HG03469 (cell line): ENCODE measurements around the gene DNA2.
"Not testable (repeated sequence)": the region's sequence is repeated elsewhere in the genome, so short reads cannot be mapped to it uniquely, and the experiment has no call there.

Experiments used
- ATAC-seq: cut with Tn5 transposase; IDR thresholded peaks from one replicate; pipeline ENCODE4 v1.9.1; 2021; ENCODE audit warnings: mild to moderate bottlenecking, moderate library complexity, moderate number of reproducible peaks; ENCODE audit not compliant: unreplicated experiment

Gene DNA2

DNA sequence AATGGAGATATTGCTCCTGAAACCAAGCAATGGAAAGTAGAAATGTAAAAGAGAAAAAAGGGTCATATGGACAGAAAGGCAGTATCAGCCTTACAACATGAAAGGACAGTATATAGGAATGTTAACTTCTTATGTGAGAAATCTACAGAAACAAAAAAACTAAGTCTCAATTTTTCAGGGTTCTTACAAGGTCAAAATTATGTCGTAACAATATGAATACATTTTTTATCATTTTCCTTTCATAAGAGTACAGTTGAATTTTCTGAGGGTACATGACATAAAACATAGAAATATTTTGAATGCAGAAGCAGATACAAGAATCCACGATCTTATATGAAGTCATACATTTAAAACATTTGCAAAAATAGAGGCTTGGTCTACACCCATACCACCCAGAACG is 10.7 kb downstream of the DNA2 start:
- ATAC-seq: no peak

DNA sequence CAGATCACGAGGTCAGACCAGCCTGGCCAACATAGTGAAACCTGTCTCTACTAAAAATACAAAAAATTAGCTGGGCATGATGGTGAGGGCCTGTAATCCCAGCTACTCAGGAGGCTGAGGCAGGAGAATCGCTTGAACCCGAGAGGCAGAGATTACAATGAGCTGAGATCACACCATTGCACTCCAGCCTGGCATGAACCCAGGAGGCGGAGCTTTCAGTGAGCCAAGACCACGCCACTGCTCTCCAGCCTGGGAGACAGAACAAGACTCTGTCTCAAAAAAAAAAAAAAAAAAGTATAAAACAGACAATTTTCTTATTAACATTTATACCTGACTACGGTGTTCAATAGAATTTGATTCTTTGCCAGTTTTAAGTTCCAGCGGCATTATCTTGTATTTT is 22.1 kb downstream of the DNA2 start:
- not testable (repeated sequence) for ATAC-seq

DNA sequence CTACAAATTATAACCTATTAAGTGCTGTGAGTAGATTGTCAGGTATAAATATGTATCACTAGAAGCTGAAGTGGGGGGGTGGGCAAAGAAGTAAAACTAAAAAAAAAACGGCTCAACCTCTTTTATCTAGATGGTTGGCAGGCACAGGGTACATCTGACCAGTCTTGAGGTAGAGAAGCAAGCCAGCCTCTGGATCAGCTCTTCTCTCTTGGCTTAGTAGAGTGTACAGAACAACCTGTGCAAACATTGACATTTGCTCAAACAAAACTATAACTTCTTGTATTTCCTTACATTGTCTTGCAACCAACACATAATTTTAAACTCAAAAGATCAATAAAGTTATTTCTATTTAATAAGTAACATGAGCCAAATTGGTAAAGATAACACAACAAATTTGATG is 25.6 kb downstream of the DNA2 start:
- ATAC-seq: no peak

DNA sequence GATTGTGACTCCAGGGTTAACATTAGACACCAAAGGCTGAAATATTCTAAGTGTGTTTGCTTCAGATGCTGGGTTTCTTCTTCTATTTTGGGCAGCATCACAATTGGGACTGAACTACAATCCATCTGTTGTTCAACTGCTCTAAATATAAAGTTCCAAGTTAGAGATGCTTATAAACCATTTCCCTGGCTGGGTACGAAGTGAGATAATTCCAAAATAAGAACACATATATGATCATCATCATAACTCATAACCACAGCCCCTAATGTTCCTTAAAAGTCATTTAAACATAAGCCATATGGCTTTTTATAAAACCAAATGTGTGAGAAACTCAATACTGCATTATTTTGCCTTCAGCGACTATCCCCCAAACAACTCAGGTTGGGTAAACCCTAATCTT is 28.8 kb downstream of the DNA2 start:
- ATAC-seq: no peak

DNA sequence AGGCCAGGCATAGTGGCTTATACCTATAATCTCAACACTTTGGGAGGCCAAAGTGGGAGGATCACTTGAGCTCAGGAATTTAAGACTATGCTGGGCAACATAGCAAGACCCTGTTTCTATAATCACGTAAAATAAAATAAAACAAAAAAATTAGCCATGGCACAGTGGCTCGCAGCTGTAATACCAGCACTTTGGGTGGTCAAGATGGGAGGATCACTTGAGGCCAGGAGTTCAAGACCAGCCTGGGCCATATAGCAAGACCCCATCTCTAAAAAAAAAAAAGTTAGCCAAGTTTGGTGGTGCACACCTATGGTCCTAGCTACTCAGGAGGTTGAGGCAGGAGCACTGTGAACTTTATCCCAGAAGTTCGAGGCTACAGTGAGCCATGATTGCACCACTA is 30.9 kb downstream of the DNA2 start:
- ATAC-seq: no peak

DNA sequence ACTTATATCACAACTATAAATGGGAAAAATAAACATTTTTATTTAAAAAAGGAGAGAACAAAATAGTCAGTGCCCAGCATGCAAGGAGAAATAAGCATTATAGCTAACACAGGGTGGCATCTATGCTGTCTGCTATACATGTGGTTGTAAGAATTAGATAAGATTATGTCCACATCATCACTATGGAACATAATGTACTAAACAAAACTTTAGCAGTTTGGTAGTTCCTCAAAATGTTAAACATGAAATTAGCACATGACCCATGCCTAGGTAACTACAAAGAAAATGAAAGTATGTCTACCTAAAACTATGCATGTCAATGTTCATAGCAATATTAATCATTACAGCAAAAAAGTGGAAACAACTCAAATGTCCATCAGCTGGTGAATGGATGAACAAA is 36.0 kb downstream of the DNA2 start:
- ATAC-seq: no peak

DNA sequence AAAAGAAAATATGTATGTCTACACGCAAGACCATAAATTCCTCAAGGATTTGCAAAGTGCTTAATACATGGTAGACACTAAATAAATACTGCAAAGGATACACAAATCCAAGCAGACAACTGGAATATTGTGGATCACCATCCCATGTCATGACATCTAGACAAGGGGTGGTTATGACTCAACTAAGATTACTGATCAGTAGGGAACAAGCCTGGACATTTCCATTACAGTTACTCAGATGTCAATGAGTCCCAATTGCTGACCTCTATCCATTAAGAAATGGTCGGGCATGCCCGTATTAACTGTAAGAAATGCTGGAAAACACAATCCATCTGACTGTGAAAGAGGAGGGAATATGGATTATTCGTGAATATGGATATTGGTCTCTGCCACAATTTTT is 37.1 kb downstream of the DNA2 start:
- ATAC-seq: no peak

DNA sequence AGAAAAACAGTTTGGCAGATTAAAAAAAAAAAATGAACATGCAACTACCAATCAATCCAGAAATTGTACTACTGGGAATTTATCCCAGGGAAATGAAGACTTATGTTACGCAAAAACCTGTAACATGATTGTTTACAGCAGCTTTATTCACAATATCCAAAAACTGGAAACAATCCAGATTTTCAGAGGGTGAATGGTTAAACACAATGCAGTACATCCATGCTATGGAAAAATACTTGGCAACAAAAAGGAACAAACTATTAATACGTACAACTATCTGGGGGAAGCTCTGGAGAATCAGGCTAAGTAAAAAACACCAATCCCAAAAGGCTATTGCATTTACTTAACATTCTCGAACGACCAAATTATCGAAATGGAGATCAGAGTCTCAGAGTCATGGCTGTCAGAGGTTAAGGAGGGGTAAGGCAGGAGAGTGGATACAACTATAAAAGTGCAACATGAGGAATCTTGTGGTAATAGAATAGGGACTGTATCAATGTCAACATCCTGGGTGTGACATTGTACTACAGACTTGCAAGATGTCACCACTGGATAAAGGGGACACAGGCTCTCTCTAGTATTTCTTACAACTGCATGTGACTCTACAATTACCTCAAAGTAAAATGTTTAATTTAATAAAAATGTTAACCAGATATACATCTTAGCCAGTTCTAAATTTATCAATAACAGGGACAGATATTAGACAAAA is 43.2 kb downstream of the DNA2 start:
- ATAC-seq: no peak

DNA sequence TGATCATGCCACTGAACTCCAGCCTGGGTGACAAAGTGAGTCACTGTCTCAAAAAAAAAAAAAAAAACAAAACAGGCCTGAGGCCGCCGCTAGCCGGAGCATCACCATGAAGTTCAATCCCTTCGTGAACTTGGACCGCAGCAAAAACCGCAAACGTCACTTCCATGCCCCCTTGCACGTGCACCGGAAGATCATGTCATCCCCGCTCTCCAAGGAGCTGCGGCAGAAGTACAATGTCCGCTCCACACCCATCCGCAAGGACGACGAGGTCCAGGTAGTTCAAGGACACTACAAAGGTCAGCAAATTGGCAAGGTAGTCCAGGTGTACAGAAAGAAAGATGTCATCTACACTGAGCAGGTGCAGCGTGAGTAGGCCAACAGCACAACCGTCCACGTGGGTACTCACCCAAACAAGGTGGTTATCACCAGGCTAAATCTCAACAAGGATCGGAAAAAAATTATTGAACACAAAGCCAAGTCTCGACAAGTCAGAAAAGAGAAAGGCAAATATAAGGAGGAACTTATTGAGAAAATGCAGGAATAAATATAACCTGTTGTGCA is 47.2 kb downstream of the DNA2 start:
- no peak for ATAC-seq

DNA sequence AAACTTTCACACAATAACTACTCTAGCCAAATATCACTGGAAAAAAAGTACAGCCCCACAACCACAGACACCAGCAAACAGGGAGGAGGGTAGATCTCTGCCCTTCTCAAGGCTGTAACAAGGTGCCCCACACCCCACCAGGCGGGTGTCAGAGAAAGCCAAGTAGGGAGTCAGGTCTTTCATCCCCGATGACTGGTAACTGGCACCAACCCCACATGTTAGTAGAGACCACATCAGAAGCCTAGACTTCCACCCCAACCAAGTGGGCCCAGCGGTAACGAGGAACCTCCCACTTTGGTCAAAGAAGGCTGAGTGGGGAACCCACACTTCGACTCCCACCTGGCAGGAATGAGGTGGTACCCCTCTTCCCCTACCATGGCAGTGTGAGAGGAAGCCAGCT is 48.3 kb downstream of the DNA2 start:
- no peak for ATAC-seq

DNA sequence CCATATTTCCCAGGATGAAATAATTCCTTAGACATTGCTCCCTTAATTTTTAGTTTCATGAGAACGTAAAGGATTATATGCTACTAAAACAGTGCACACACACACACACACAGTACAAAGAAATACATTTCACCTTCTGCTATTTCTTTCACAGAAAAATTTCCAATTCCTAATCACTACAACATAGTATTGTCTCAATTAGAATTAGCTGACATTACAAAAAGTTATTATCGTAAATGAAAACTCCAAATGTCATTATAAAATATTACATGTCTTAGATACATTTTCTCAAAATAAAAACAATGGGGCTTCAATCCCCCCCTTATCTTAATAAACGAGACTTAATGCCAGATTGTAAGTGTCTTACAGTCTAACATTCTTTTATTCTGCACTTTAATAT is 52.4 kb downstream of the DNA2 start:
- no peak for ATAC-seq

DNA sequence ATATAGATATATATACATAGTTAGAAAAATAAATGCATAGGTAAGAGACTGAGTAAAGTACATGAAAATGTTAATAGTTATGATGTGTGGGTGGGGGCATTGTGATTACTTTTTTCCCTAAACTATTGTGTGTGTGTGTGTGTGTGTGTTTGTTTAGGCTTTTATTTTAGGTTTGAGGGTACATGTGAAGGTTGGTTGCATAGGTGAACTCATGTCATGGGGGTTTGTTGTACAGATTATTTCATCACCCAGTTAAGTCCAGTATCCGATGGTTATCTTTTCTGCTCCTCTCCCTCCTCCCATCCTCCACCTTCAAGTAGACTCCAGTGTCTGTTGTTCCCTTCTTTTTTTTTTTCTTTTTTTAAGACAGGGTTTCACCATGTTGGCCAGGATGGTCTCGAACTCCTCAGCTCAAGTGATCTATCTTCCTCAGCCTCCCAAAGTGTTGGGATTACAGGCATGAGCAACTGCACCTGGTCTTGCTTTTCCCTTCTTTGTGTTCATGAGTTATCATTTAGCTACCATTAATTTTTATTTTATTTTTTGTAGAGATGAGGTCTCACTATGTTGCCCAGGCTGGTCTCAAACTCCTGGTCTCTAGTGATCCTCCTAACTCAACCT is 62.8 kb downstream of the DNA2 start:
- no peak for ATAC-seq

DNA sequence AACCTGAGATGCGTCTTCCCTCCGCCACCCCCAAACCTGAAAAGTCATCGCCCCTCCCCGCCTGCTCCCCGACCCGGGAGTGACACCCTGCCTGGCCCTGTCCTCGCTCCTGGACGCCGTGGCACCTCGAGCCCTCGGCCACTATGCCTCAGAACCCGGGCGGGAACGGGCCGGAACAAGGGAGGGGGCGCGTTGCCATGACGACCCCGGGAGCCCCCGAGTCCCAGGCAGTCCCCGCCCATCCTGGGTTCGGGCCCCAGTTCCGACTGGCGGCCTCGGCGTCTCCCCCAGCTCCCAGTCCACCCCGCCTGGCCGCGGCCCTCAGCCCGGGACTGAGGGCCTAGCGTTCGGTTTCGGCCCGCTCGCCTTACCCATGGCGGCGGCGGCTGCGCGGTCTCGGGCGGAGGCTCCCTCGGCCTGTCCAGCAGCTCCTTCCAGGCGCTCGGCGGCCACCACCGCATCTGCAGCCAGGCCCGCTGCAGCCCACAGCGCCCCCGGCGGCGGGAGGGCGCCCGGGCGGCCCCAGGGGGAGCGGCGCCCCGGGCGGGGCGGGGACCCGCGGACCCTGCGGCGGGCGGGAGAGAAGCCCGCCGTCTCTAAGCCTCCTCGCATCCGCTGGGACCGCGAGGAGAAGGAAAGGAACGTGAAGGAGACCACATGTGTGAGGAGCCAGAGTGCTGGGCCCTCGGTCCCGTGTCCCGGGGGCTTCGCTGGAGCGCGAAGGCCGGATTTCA is 64.8 kb downstream of the DNA2 start, which contains the start of gene RUFY2:
Gene RUFY2, minus strand, starts transcription at position 463 of the 734 bp plus-strand sequence. Its CDS starts 88 bp downstream, at position 375.
- peak; percentile 89 for ATAC-seq

DNA sequence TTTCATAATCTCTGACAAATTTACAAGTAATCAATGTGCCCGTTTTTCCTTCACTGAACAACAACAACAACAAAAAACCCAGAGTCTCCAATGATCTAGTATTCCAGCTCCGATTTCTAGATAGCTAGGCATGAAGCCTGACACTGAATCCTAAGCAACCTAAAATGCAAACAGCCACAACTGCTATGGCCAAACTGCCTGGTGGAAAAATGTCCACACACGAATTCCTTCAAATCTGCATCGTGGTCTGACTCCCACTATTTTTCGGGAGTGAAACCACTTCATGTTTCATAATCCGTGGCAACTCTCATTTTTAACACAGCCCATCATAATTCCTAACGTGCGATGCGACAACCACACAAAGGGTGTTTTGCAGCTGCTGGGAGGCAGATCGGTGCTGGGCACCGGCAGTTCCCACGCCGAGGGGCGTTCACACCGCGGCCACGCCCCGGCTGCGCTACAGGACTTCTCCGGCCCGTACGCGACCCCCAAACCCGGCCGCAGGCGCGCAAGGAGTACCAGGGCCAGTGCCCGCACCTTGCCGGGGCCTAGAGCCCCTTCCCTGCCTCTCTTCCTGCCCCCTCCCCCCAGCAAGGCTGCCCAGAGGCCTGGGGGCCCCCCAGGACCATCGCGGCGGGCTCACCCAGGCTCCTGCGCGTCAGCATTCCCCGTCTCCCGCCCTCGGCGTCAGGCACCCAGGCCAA is 65.5 kb downstream of the DNA2 start:
- ATAC-seq: no peak

DNA sequence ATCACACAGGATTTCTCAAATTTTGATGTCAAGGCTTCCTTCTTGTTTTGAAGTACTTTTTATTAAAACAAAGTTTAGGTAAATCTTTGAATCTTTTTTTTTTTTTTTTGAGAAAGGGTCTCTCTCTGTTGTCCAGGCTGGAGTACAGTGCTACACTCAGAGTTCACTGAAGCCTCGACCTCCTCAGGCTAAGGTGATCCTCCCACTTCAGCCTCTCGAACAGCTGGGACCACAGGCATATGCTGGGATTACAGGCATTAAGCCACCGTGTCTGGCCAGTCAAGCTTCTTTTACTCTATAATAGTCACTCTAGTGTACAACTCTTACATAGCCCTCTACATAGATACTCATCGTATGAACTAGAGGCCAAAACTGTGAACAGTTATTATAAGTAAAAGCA is 68.1 kb downstream of the DNA2 start:
- ATAC-seq: no peak

DNA sequence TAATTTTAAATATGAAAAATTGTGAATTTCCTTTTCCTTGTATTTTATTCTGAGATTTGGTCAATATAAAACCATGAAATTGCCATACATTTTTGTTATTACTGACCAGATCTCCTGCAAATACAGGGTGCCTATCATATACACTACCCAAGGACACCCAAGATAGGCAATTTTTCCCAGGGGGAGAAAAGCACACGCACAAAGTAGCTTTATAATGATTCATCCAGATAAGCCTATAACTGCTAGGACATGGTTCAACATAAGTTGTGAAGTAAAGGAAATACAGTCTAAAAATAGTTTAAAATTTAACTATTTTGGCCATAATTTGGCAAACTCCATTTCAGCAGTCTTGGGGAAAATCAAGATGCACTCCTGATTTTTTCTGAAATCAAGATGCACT is 69.5 kb downstream of the DNA2 start:
- no peak for ATAC-seq

DNA sequence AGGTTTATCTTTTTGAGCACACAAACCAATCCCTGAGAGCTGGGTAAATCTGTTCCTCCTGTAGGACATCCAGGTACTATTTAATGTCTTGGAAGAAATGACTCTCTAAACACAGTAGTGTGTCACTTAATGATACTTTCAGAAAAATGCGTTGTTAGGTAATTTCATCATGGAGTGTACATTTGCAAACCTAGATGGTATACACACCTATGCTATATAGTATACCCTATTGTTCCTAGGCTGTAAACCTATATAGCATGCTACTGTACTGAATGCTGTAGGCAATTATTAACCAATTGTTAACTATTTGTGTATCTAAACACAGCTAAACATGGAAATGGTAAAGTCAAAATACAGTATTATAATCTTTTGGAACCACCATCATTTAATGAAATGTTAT is 74.8 kb downstream of the DNA2 start:
- no peak for ATAC-seq

DNA sequence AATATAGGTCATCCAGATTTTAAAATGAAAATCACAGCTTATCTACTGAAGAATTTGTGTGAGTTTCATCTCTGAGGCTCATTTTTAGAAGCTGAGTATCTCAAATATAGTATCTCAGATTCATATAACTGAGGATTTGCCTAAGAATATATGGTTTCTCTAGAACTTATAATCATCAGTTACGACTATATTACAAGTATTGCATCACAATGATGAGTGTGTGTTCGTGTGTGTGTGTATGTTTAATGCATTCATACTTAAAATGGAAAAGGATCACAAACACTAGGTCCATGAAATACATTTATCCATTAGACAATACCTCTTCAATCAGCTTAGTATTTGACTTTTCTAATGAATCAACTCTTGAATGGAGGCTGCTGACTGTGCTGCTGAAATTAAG is 86.0 kb downstream of the DNA2 start:
- no peak for ATAC-seq

DNA sequence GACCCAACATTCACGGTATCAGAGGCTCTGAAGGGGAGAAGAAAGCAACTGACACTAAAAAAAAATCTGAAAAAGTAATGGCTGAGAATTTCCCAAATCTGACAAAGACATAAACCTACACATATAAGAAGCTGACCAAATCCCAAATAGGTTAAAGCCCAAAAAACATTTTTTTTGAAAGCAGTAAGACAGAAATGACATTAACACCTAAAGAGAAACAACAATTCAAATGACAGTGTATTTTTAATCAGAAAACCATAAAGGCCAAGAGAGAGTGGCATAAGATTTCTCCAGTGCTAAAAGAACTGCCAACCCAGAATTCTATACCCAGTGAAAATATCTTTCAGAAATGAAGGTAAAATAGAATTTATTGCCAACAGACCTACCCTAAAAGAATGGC is 100.2 kb downstream of the DNA2 start:
- no peak for ATAC-seq

DNA sequence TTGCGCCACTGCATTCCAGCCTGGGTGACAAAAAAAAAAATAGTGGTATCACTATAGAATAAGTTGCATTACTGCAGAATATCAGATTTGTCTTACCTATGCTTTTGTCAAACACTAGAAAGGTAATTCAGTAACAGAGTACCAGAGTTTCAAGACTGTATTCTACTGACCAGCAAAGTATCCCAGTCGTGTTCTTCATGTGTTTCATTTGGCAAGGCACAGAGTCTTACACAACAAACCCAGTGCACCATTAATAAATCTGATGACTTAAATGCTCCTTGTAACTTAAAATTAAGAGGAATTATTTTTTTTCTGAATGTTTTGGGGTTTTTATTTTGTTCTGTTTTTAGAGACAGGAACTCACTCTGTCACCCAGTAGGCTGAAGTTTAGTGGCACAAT is 104.7 kb downstream of the DNA2 start:
- no peak for ATAC-seq

DNA sequence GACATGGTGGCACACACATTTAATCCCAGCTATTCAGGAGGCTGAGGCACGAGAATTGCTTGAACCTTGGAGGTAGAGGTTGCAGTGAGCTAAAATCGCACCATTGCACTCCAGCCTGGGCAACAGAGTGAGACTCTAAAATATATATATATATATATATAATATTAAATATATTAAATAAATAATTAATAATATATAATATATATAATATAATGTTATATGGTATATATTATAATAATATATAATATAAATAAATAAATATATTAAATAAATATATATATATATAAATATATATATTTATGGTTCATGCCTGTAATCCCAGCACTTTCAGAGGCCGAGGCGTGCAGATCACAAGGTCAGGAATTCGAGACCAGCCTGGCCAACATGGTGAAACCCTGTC is 105.2 kb downstream of the DNA2 start:
- ATAC-seq: no peak
